Epithelial cell of proximal tubule (primary cell): ENCODE measurements around the gene RAPH1. TPM values are rescaled to one million over a fixed set of nuclear protein-coding genes. Genes with fewer than 3 reads are reported as not detected.
A peak's percentile ranks its signal among the peaks of the same experiment; 100 is the strongest.

Source experiments
- DNase-seq: peaks from one replicate; pipeline ENCODE4 v3.0.0-alpha.2; 2011; ENCODE audit warnings: low read depth
- H3K4me3 ChIP-seq: 2 replicates; pipeline ENCODE4 v1.5.1; 2011; ENCODE audit warnings: low read depth, mild to moderate bottlenecking, low read length
- total RNA-seq: library from RNA; depleted of rRNA; stranded (reverse); fragments of >200 nt; gene quantifications from 2 replicates; pipeline ENCODE4 v1.2.3, GENCODE V29; 2015
- TF ChIP-seq, protein P1 (sequence below): conservative IDR thresholded peaks from 2 replicates; pipeline ENCODE4 v1.5.1; 2012; ENCODE audit warnings: low read depth, mild to moderate bottlenecking, low read length

Gene RAPH1
- total RNA-seq, 1 donor from 2014 or later = 33.4 TPM

- TF ChIP-seq, protein P1, sequence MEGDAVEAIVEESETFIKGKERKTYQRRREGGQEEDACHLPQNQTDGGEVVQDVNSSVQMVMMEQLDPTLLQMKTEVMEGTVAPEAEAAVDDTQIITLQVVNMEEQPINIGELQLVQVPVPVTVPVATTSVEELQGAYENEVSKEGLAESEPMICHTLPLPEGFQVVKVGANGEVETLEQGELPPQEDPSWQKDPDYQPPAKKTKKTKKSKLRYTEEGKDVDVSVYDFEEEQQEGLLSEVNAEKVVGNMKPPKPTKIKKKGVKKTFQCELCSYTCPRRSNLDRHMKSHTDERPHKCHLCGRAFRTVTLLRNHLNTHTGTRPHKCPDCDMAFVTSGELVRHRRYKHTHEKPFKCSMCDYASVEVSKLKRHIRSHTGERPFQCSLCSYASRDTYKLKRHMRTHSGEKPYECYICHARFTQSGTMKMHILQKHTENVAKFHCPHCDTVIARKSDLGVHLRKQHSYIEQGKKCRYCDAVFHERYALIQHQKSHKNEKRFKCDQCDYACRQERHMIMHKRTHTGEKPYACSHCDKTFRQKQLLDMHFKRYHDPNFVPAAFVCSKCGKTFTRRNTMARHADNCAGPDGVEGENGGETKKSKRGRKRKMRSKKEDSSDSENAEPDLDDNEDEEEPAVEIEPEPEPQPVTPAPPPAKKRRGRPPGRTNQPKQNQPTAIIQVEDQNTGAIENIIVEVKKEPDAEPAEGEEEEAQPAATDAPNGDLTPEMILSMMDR = no peak
- DNase-seq = no peak
- no peak overlapping the region for H3K4me3 ChIP-seq
Observed at GRCh38 chr2:203566161-203566560, 31.1 kb upstream of the RAPH1 start.

- DNase-seq = no peak
- H3K4me3 ChIP-seq = no peak overlapping the region
- TF ChIP-seq, protein P1 = no peak
Observed at GRCh38 chr2:203565076-203565475, 30.0 kb upstream of the RAPH1 start.

DNA sequence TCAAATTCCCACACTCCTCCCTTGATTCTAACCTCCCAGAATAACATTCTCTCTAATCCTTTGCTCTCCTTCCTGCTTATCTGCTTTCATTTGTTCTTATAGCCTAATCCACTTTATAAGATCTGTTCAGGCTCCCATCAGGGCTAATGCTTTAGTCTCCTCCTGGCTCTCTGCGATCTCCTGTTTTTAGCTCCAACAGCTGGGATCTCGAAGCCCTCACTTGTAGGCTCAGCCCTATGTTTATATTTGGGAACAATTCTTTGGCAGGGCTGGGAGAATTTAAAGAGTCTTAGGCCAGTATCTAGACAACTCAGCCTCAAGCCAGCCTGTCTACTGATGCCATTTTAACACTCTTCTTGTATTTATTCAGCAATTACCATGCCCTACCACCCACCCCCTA, 27.2 kb upstream of the RAPH1 start:
- TF ChIP-seq, protein P1 = no peak
- no peak overlapping the region for H3K4me3 ChIP-seq
- DNase-seq = no peak

- no peak overlapping the region for H3K4me3 ChIP-seq
- DNase-seq = no peak
Observed at GRCh38 chr2:203559641-203560040, 24.5 kb upstream of the RAPH1 start.

DNA sequence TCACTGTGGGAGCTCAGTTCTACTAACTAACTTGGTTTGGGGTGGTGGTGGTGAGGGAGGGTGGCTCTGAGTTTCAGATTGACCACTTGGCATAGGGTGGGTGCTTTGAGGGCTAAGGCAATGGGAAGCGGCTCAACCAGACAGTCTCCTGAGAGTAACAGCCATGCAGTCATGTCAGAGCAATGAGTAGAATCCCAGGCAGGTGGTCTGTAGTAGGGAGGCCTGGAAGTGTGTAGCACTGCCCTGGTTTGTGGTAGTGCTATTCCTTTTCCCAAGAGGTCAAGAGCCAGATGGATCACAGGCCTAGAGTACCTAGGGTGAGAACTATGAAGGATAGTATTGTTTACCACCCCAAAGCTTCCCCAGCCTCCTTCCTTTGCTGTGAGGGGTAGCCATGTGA, 18.7 kb upstream of the RAPH1 start:
- DNase-seq = no peak
- TF ChIP-seq, protein P1 = no peak
- H3K4me3 ChIP-seq = no peak overlapping the region

More at GRCh38 chr2:203559641-203560040, 24.5 kb upstream of the RAPH1 start:
- TF ChIP-seq, protein P1 = no peak

- no peak overlapping the region for H3K4me3 ChIP-seq
- TF ChIP-seq, protein P1 = no peak
- peak; percentile 56 for DNase-seq
Observed at GRCh38 chr2:203551778-203552177, 16.7 kb upstream of the RAPH1 start.

DNA sequence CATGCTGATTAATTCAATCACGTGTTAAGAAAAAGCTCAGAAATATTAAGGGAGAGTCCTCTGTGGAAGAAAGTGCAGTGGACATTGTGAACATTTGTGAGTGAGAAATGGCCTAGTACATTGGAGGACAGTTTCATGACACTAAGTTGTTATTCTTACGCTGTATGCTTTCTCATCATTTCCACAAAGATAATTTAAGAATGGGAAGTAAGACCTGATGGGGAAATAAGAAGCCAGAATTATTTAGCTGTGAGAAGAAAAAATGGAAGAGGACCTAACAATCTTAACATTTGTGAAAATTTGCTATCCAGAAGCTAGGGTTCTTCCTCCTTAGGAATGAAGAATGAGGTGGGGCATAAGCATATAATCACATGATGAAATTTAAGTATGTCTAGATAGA, 15.2 kb upstream of the RAPH1 start:
- H3K4me3 ChIP-seq = no peak overlapping the region
- TF ChIP-seq, protein P1 = no peak
- no peak for DNase-seq
